GM21723 (cell line): ENCODE measurements around the gene SDR42E1.

Experiments used
- ATAC-seq: cut with Tn5 transposase; IDR thresholded peaks from one replicate; pipeline ENCODE4 v1.9.1; 2021; ENCODE audit warnings: mild to moderate bottlenecking, moderate library complexity; ENCODE audit not compliant: unreplicated experiment

Gene SDR42E1

GRCh38 chr16:81942007-81942601, 69.2 kb downstream of the SDR42E1 start:
- ATAC-seq: no peak

GRCh38 chr16:81940781-81941560, 70.3 kb downstream of the SDR42E1 start:
- ATAC-seq: no peak

GRCh38 chr16:81939164-81940056, 71.9 kb downstream of the SDR42E1 start:
- ATAC-seq: no peak
